Measurements from ENCODE around the gene IMP4.

The IMP4 gene

GRCh38 chr2:130358420-130359350 is 16.0 kb downstream of the IMP4 start:
- DNase-seq: no peak

GRCh38 chr2:130359466-130359865 is 16.8 kb downstream of the IMP4 start:
- DNase-seq: no peak

DNA sequence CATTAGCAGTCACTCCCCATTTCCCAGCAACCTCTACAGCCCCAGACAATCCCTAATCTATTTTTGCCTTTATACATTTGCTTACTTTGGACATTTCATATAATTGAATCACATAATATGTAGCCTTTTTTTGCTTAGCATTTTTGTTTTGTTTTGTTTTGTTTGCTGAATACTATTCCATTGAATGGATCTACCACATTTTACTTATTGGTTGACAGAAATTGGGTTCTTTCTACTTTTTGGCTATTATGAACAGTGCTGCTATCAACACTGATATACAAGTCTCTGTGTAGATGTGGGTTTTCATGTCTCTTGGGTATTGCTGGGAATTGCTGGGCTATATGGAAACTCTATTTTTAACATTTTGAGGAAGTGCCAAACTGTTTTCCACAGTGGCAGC is 20.8 kb downstream of the IMP4 start:
- no peak for DNase-seq

DNA sequence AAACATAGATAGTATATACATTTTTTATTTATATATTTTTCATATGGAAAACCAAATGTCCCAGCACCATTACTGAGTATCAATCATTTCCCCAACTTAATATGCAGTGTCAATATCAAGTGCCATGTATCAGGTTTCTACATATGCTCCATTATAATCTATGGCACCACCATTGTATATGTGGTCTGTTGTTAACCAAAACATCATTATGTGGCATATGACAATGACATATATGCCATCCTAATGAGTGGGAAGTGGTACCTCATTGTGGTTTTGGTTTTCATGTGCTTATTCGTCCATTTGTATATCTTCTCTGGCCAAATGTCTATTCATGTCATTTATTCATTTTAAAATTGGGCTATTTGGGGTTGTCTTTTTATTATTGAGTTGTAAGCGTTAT is 22.4 kb downstream of the IMP4 start:
- no peak for DNase-seq

DNA sequence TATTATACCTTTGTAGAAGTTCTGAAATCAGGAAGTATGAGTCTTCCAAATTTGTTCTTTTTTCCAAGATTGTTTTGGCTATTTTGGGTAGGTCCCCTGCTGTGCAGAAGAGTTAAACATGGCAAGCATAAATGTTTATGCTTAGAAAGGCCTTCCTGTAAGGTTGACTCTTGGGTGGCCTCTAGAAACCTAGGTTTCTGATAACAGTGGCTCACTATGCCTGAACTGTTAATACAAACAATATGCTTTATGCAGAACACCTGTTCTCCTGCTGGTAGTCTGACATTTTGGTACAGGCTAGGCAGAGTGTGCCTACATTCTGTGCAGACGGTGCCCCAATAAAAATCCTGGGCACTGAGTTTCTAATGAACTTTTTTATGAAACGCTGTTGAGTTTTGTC is 23.3 kb downstream of the IMP4 start:
- DNase-seq: no peak

DNA sequence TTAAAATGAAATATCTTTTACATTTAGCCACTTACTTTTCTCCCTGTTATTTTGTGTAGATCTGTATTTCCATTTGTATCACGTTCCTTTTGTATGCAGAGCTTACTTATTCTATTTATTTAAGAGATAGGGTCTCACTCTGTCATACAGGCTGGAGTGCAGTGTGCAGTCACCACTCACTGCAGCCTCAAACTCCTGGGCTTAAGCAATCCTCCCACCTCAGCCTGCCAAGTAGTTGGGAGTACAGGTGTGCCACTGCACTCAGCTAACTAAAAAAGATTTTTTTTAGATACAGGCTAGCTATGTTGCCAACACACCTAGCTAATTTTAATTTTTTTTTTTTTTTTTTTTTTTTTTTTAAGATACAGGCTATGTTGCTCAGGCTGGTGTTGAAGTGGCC is 24.0 kb downstream of the IMP4 start:
- DNase-seq: no peak

DNA sequence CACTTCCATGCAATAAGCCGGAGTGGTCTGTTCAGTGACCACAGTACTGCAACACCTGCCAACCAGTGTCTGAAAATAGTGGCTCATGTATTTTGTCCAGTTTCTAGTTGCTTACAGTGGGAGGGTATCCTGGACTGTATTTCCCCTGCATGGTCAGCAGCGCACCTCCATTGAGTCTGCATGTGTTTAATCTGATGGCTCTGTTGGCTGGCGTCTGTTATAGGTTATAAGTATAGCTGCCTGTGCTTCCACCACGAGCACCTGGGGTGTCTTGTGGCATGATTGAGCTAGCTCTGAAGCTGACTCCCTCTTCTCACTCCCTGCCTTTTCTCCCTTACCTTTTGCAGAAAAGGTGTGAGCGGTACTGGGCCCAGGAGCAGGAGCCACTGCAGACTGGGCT is 26.1 kb downstream of the IMP4 start:
- no peak for DNase-seq

GRCh38 chr2:130369311-130369964 is 26.7 kb downstream of the IMP4 start:
- DNase-seq: no peak

- DNase-seq: no peak
These were observed 27.3 kb downstream of the IMP4 start for GRCh38 chr2:130369965-130370341.

GRCh38 chr2:130370490-130370889 is 27.8 kb downstream of the IMP4 start:
- peak; percentile 38 to 55 for DNase-seq

- peak in 1 of 2 experiments; percentile 41 for DNase-seq
These were observed 29.0 kb downstream of the IMP4 start for GRCh38 chr2:130371723-130372054.

DNA sequence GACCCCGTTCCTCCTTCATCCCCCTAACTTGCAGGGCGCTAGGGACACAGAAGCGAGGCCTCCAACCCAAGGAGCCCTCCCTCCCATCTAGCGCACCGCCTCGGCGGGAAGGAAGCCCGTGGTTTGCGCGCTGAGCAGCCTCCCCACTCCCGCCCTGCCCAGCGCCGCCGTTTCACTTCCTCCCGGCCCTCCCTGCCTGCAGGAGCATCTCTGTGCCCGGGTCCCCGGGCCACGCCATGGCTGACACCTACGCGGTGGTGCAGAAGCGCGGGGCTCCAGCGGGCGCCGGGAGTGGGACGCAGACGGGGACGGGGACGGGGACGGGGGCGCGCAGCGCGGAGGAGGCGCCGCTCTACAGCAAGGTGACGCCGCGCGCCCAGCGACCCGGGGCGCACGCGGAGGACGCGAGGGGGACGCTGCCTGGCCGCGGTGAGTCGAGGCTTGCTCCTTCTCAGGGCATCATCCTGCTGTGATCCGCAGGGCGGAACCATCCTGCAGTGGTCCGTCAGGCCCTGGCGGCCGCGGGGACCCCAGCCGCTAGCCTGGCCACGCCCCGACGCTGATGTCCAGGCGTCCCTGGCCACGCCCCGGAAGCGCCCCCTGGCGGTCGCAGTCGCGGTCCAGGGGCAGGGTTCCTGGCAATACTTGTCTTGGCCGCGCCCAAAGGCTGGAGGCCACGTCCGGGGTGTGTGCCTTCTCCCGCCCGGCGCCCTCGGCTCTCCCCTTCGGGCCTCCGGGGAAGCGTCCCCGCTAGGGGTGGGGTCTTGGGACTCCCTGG is 29.5 kb downstream of the IMP4 start:
- DNase-seq: peak; percentile 85 to 88

DNA sequence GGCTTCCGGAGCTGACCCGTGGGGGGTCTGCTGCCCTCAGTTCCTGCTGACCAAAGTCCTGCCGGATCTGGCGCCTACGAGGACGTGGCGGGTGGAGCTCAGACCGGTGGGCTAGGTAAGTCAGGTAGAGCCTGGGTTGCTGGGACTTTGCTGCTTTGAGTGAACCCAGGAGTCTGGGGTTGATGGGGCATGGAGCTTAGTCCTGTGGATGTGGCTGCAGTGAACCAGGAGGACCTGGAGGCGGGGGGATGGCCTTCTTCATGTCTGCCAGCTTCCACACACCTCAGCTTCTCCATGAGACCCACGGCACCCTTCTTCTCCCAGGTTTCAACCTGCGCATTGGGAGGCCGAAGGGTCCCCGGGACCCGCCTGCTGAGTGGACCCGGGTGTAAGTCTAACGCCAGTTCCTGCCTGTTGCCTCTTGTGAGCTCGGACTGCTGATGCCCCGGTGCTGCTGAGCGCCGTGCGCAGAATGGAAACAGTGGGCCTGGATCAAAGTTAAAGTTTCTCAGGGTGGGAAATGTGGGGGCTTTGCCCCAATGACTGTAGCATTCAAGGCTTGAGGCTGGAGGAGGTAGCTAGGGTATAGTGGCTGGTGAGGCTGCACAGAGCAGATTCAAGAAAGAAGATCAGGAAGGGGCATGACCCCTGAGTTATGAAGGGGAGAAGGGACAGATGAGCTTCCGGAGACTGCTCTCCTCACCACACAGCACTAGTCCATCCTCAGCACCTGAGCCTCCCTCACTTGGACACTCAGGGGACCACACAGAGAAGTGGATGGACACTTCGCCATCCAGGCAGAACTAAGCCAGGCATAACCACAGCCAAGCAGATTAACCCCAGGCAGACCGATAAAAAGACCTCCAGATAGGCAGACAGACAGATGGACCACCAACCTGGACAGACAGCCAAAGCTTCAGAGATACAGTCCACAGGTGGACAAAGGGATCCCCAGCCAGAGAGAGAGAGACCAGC is 30.4 kb downstream of the IMP4 start:
- peak in 1 of 2 experiments; percentile 27 for DNase-seq

- DNase-seq: no peak
These were observed 31.2 kb downstream of the IMP4 start for GRCh38 chr2:130373808-130374365.

DNA sequence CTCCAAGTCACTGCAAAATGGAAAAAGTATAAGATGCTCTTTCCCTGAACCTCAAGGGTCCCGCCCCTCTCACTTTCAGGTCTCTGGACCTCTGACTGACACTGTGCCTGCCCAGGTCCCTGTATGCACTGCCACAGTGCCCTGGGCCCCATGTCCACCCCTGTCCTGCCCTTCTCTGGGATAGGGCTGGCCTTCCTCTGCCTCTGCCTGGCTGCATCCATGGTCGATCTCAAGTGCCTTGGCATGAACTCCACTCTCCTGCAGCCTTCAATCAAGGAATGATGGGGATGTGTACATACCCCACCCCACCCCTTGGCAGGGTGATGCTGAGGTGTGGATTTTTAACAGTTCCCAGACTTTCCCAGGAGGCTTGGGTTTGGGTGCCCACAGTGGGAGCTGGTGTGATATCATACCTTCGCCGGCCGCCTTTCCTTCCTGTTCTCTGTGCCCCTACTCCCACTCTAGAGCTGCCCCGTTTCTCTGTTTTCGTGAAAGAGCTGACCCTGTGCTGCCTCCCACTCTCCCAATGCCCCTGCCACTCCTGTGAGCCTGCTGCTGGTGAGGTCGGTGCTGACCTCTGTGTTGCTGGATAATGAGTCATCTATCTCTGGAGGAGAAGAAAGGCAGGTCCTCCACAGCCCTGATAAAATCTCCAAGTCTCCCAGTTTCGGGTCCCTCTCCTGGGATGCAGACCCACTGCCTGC is 32.0 kb downstream of the IMP4 start:
- no peak for DNase-seq

GRCh38 chr2:130375291-130376266 is 32.9 kb downstream of the IMP4 start:
- DNase-seq: no peak

GRCh38 chr2:130376433-130377293 is 34.0 kb downstream of the IMP4 start:
- DNase-seq: no peak

GRCh38 chr2:130377491-130377890 is 34.8 kb downstream of the IMP4 start:
- no peak for DNase-seq

Measured in activated CD4-positive, alpha-beta T cell treated with anti-CD3 and anti-CD28 coated beads, Interleukin-2, amount 50 U/mL, for 48 hours (primary cell).